OCI-LY3 (cell line): ENCODE results near the gene TUBB4B.

ENCODE experiments used
- CTCF ChIP-seq: fragments of 200-600, 300-600 bp; sonication (generic); IDR thresholded peaks from 2 replicates; pipeline ENCODE4 v1.5.1; 2014; ENCODE audit warnings: antibody characterized with exemption, low read length, low read depth
- EZH2phosphoT487 ChIP-seq: fragments of 200-600 bp; shearing (Covaris generic); IDR thresholded peaks from 2 replicates; pipeline ENCODE4 v1.6.1; 2018; ENCODE audit warnings: antibody characterized with exemption, mixed run types, low read depth

GRCh38 chr9:137233143-137233980, 7.7 kb upstream of the TUBB4B start:
- no peak for TF ChIP-seq CTCF
- no peak for TF ChIP-seq EZH2phosphoT487
